GM23248 (cell line): ENCODE results near the gene PIGR.

ENCODE experiments used
- EZH2 ChIP-seq: fragments of 200-600 bp; sonication (generic); IDR thresholded peaks from 2 replicates; pipeline ENCODE4 v1.6.1; 2018; ENCODE audit warnings: antibody characterized with exemption, mild to moderate bottlenecking; ENCODE audit not compliant: insufficient read depth, poor library complexity, severe bottlenecking
- EZH2phosphoT487 ChIP-seq: fragments of 200-600 bp; sonication (generic); IDR thresholded peaks from 2 replicates; pipeline ENCODE4 v1.6.1; 2018; ENCODE audit warnings: antibody characterized with exemption, moderate library complexity, mild to moderate bottlenecking, low read depth; ENCODE audit not compliant: insufficient read depth

- TF ChIP-seq EZH2phosphoT487 (no peak), EZH2 (no peak)
Measured at GRCh38 chr1:206886831-206887230, 59.4 kb downstream of the PIGR start.
